OCI-LY7 (cell line): ENCODE data around the gene CPB2. TPM values are rescaled to one million over a fixed set of nuclear protein-coding genes. Genes with fewer than 3 reads are reported as not detected.

Experiments
- BruUV-seq: library from RNA; stranded (reverse); fragments of 400-500 nt; replicated peaks from 2 replicates; lab custom pipeline; 2021; lab: Mats Ljungman, UMichigan
- CTCF ChIA-PET: fragments of 300-600 bp; sonication (Branson Sonifier 250); formaldehyde crosslinking; loops from one replicate; lab custom pipeline; 2022; ENCODE audit warnings: antibody characterized with exemption; ENCODE audit not compliant: unreplicated experiment; lab: Charles Lee
- POLR2A ChIA-PET: fragments of 300-600 bp; sonication (Branson Sonifier 250); formaldehyde crosslinking; loops from one replicate; lab custom pipeline; 2022; ENCODE audit warnings: antibody characterized with exemption; lab: Charles Lee
- DNase-seq: peaks from one replicate; pipeline ENCODE4 v3.0.0-alpha.2; 2015; ENCODE audit warnings: low spot score
- H2AFZ ChIP-seq: fragments of 200-600 bp; sonication (generic), shearing (Covaris generic); 2 replicates; pipeline ENCODE4 v1.6.1; 2014; ENCODE audit warnings: mild to moderate bottlenecking, antibody characterized with exemption, low read length, moderate library complexity
- H3K27ac ChIP-seq: fragments of 200-600 bp; sonication (generic); 2 replicates; pipeline ENCODE4 v1.5.1; 2014; ENCODE audit warnings: mixed run types, low read depth, mild to moderate bottlenecking, moderate library complexity, low read length, inconsistent platforms; ENCODE audit not compliant: poor library complexity, severe bottlenecking
- H3K36me3 ChIP-seq: fragments of 200-600 bp; sonication (generic); 2 replicates; pipeline ENCODE4 v1.6.1; 2014; ENCODE audit warnings: mild to moderate bottlenecking, antibody characterized with exemption, low read length, moderate library complexity, mixed read lengths; ENCODE audit not compliant: insufficient read depth
- H3K4me1 ChIP-seq: fragments of 200-600 bp; sonication (generic); 2 replicates; pipeline ENCODE4 v1.5.1; 2014; ENCODE audit warnings: mild to moderate bottlenecking, low read length; ENCODE audit not compliant: insufficient read depth, poor library complexity, severe bottlenecking
- H3K4me2 ChIP-seq: fragments of 200-600 bp; sonication (generic); 2 replicates; pipeline ENCODE4 v1.6.1; 2014; ENCODE audit warnings: mild to moderate bottlenecking, low read length
- H3K4me3 ChIP-seq: fragments of 200-600 bp; sonication (generic); 2 replicates; pipeline ENCODE4 v1.5.1; 2014; ENCODE audit warnings: mild to moderate bottlenecking, low read depth, low read length; ENCODE audit not compliant: poor library complexity, severe bottlenecking
- H3K79me2 ChIP-seq: fragments of 200-600 bp; sonication (generic); 2 replicates; pipeline ENCODE4 v1.6.1; 2016; ENCODE audit warnings: low read depth, mild to moderate bottlenecking, low read length, moderate library complexity, mixed read lengths; ENCODE audit not compliant: insufficient read depth
- H3K9me2 ChIP-seq: fragments of 200-600 bp; sonication (generic); 2 replicates; pipeline ENCODE4 v1.6.1; 2016; ENCODE audit warnings: mild to moderate bottlenecking, low read length, mixed read lengths; ENCODE audit not compliant: insufficient read depth
- H3K9me3 ChIP-seq: fragments of 200-600 bp; sonication (generic); 2 replicates; pipeline ENCODE4 v1.6.1; 2014; ENCODE audit warnings: mild to moderate bottlenecking, mixed run types, low read length, mixed read lengths
- H4K20me1 ChIP-seq: fragments of 200-600 bp; sonication (generic); 2 replicates; pipeline ENCODE4 v1.6.1; 2014; ENCODE audit warnings: mild to moderate bottlenecking, antibody characterized with exemption, low read length, moderate library complexity, mixed read lengths; ENCODE audit not compliant: insufficient read depth
- EZH2phosphoT487 ChIP-seq: fragments of 200-600 bp; sonication (generic); IDR thresholded peaks from 2 replicates; pipeline ENCODE4 v1.6.1; 2018; ENCODE audit warnings: low read depth, borderline replicate concordance, mild to moderate bottlenecking, mixed run types, antibody characterized with exemption, low read length, moderate library complexity, mixed read lengths
- intact Hi-C: fragments of 100-400 bp; cut with micrococcal nuclease; formaldehyde crosslinking; loops from one replicate; pipeline ENCODE4 v1.10.0; 2022; ENCODE audit not compliant: unreplicated experiment
- total RNA-seq, 2 experiments: library from RNA; depleted of rRNA in 1 of 2; stranded (reverse); fragments of >200 nt in 1 of 2; shearing (Covaris generic) in 1 of 2; gene quantifications; 2 replicates each; pipeline ENCODE4 v1.2.3, GENCODE V29; 2014 to 2022
- TF ChIP-seq, protein P1 (sequence below): fragments of 200-600 bp; sonication (generic); conservative IDR thresholded peaks from 2 replicates; pipeline ENCODE4 v1.5.1; 2014; ENCODE audit warnings: mild to moderate bottlenecking, antibody characterized with exemption, low read length, moderate library complexity, mixed read lengths

CPB2 gene
- total RNA-seq, 2 experiments from 2014 or later = not detected

DNA sequence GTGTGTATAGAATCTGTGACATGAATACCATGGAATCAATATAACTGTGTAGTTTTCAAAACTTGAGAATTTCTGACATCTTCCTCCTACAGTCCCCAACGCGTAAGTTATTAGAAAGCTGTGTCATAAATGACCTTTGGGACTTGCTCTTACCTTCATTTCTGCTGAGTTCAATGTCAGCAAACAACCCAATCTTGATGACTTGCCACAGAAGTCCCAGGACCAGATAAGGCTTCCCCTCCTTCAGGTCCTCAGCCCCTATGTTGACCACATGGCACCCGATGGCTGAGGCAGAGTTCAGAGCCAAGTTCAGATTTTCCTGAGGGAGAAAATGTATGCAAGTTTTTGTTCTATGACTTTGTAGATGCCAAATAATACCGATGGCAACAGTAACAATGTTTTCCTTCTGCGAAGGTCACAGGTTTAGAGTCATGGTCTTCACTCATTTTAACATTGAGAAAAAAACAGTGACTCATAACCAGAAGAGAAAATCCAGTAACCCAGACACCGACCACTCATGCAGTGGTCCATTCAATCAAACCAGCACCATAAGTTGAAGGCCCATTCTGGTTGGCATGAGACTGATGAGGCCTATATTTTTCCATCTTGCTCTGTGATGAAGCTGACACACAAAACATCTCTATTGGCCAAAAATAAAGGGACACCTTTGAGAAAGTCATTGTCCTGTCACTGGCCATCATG lies 47.9 kb upstream of the CPB2 start:
- POLR2A ChIA-PET = interaction anchor here (0.6 kb wide), 1 partner anchor 84 kb away, joined by 5 read pairs; no protein-coding TSS in a partner anchor
- no peak for DNase-seq
- no TSS peak for BruUV-seq
- H4K20me1 ChIP-seq = no peaks in the 10 kb centered on the region
- no peak overlapping the region for H3K4me2 ChIP-seq
- peaks cover 99% of the 10 kb centered on the region for H3K36me3 ChIP-seq
- CTCF ChIA-PET = no interaction called here
- no peak overlapping the region for H3K27ac ChIP-seq
- intact Hi-C loops = no loop called here
- H3K9me3 ChIP-seq = no peaks in the 10 kb centered on the region
- no peak for TF ChIP-seq EZH2phosphoT487
- TF ChIP-seq, protein P1, sequence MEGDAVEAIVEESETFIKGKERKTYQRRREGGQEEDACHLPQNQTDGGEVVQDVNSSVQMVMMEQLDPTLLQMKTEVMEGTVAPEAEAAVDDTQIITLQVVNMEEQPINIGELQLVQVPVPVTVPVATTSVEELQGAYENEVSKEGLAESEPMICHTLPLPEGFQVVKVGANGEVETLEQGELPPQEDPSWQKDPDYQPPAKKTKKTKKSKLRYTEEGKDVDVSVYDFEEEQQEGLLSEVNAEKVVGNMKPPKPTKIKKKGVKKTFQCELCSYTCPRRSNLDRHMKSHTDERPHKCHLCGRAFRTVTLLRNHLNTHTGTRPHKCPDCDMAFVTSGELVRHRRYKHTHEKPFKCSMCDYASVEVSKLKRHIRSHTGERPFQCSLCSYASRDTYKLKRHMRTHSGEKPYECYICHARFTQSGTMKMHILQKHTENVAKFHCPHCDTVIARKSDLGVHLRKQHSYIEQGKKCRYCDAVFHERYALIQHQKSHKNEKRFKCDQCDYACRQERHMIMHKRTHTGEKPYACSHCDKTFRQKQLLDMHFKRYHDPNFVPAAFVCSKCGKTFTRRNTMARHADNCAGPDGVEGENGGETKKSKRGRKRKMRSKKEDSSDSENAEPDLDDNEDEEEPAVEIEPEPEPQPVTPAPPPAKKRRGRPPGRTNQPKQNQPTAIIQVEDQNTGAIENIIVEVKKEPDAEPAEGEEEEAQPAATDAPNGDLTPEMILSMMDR = no peak
- peaks cover 8% of the 10 kb centered on the region; the same call in 1 of the 2 replicates for H3K79me2 ChIP-seq
- H3K4me3 ChIP-seq = no peak overlapping the region
- H3K4me1 ChIP-seq = no peaks in the 10 kb centered on the region
- no peak overlapping the region for H2AFZ ChIP-seq
- H3K9me2 ChIP-seq = no peaks in the 10 kb centered on the region

DNA sequence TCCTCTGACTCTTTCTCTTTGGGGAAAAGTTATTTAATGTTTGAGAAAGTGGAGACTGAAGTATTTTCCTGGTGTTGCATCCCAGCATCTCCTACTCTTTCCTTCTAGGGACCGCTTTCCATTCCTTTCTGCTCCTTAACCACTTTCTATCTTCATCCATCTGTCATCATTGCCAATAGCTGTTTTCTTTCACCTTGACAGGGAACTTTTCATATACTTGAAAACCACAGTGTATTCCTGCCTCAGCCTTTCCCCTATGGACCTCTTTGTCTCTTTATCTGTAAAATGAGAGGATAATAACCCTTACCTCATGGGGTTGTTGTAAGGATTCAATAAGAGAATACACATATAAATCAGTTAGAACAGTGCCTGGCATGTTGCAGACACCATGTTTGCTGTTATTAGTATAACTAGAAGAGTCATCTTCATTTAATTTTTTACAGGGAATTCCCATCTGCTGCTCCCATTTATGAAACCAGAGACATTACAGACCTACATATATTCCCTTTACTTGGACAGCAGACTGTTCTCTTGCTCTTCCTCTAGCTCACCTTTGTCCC lies 45.4 kb upstream of the CPB2 start:
- Histone ChIP-seq H3K9me2 (no peaks in the 10 kb centered on the region), H3K4me1 (no peaks in the 10 kb centered on the region), H3K4me2 (no peak overlapping the region), H3K79me2 (peaks cover 8% of the 10 kb centered on the region; the same call in 1 of the 2 replicates), H3K9me3 (no peaks in the 10 kb centered on the region), H3K27ac (no peak overlapping the region), H2AFZ (no peak overlapping the region), H3K4me3 (no peak overlapping the region), H4K20me1 (no peaks in the 10 kb centered on the region), H3K36me3 (peaks cover 97% of the 10 kb centered on the region)
- ChIA-PET POLR2A (interaction anchor here (0.7 to 2.9 kb wide), 6 partner anchors 9 to 656 kb away, joined by 3 to 10 read pairs (median 6); partner anchors contain the start of gene LCP1), CTCF (no interaction called here)
- intact Hi-C loops = no loop called here
- DNase-seq = no peak
- TSS peak; percentile 13 for BruUV-seq
- TF ChIP-seq, protein P1 = no peak
- no peak for TF ChIP-seq EZH2phosphoT487
